ENCODE results near the gene PIK3C3. TPM values are rescaled to one million over a fixed set of nuclear protein-coding genes. Genes with fewer than 3 reads are reported as not detected.

PIK3C3 gene
- total RNA-seq, 3 donors from 2014 or later = 46.2 to 57.1 (median 53.4) TPM

- ATAC-seq = no peak
- Histone ChIP-seq H3K4me1 (ENCODE audit: low read depth) (no peaks in the 10 kb centered on the region), H3K9me3 (no peaks in the 10 kb centered on the region), H3K4me3 (no peak overlapping the region), H3K36me3 (ENCODE audit: low read depth) (no peaks in the 10 kb centered on the region)
- no peak for DNase-seq
- no peak for TF ChIP-seq CTCF (IDR thresholded peaks at IDR 0.05)
- intact Hi-C loops (cut with DNase I, micrococcal nuclease) = no loop called here
These were observed 18.4 kb upstream of the PIK3C3 start for GRCh38 chr18:41936471-41937134.

GRCh38 chr18:41938445-41938844, 16.6 kb upstream of the PIK3C3 start:
- no peaks in the 10 kb centered on the region for H3K9me3 ChIP-seq
- H3K4me1 ChIP-seq (ENCODE audit: low read depth) = no peaks in the 10 kb centered on the region
- no peak overlapping the region for H3K4me3 ChIP-seq
- ATAC-seq = no peak
- DNase-seq = no peak
- TF ChIP-seq CTCF (IDR thresholded peaks at IDR 0.05) = no peak
- intact Hi-C loops (cut with DNase I, micrococcal nuclease) = no loop called here
- no peaks in the 10 kb centered on the region for H3K36me3 ChIP-seq (ENCODE audit: low read depth)

GRCh38 chr18:41939326-41939725, 15.7 kb upstream of the PIK3C3 start:
- intact Hi-C loops (cut with DNase I, micrococcal nuclease) = no loop called here
- DNase-seq = no peak
- Histone ChIP-seq H3K36me3 (ENCODE audit: low read depth) (no peaks in the 10 kb centered on the region), H3K9me3 (no peaks in the 10 kb centered on the region), H3K4me3 (no peak overlapping the region), H3K4me1 (ENCODE audit: low read depth) (no peaks in the 10 kb centered on the region)
- no peak for ATAC-seq
- TF ChIP-seq CTCF (IDR thresholded peaks at IDR 0.05) = no peak

GRCh38 chr18:41940506-41941215, 14.4 kb upstream of the PIK3C3 start:
- ATAC-seq (no peak), DNase-seq (no peak)
- intact Hi-C loops (cut with DNase I, micrococcal nuclease) = no loop called here
- Histone ChIP-seq H3K36me3 (ENCODE audit: low read depth) (no peaks in the 10 kb centered on the region), H3K9me3 (no peaks in the 10 kb centered on the region), H3K4me3 (no peak overlapping the region), H3K4me1 (ENCODE audit: low read depth) (no peaks in the 10 kb centered on the region)
- no peak for TF ChIP-seq CTCF (IDR thresholded peaks at IDR 0.05)

- H3K4me1 ChIP-seq (ENCODE audit: low read depth) = no peaks in the 10 kb centered on the region
- DNase-seq = no peak
- TF ChIP-seq CTCF (IDR thresholded peaks at IDR 0.05) = no peak
- H3K4me3 ChIP-seq = no peak overlapping the region
- no peaks in the 10 kb centered on the region for H3K36me3 ChIP-seq (ENCODE audit: low read depth)
- intact Hi-C loops (cut with DNase I, micrococcal nuclease) = no loop called here
- H3K9me3 ChIP-seq = no peaks in the 10 kb centered on the region
- ATAC-seq = no peak
These were observed 12.8 kb upstream of the PIK3C3 start for GRCh38 chr18:41942254-41942653.

All from mucosa of descending colon (tissue), 3 donors.